A673 (cell line): Measurements from ENCODE around the gene MYOZ2. TPM values are rescaled to one million over a fixed set of nuclear protein-coding genes. Genes with fewer than 3 reads are reported as not detected.

Experiments
- BruUV-seq: library from RNA; stranded (reverse); fragments of 400-500 nt; replicated peaks from 2 replicates; lab custom pipeline; 2021; lab: Mats Ljungman, UMichigan
- CTCF ChIA-PET: fragments of 300-600 bp; sonication (Branson Sonifier 250); formaldehyde crosslinking; loops from one replicate; lab custom pipeline; 2022; ENCODE audit warnings: antibody characterized with exemption; lab: Charles Lee
- POLR2A ChIA-PET: fragments of 300-600 bp; sonication (Branson Sonifier 250); formaldehyde crosslinking; loops from one replicate; lab custom pipeline; 2022; ENCODE audit warnings: antibody characterized with exemption; ENCODE audit not compliant: low non-redundant PET; lab: Charles Lee
- DNase-seq: peaks from one replicate; pipeline ENCODE4 v3.0.0-alpha.2; 2015; ENCODE audit warnings: low spot score
- H3K27ac ChIP-seq: fragments of 200-600 bp; sonication (generic); 2 replicates; pipeline ENCODE4 v1.5.1; 2016; ENCODE audit warnings: mixed run types, low read depth, mild to moderate bottlenecking, mixed read lengths, antibody characterized with exemption, low read length; ENCODE audit not compliant: poor library complexity, severe bottlenecking
- H3K27me3 ChIP-seq: fragments of 200-600 bp; sonication (generic); replicated peaks from 2 replicates; pipeline ENCODE4 v1.6.1; 2017; ENCODE audit warnings: mixed run types, low read depth, mild to moderate bottlenecking, mixed read lengths, antibody characterized with exemption, low read length; ENCODE audit not compliant: insufficient read depth, poor library complexity
- H3K36me3 ChIP-seq: fragments of 200-600 bp; sonication (generic); 2 replicates; pipeline ENCODE4 v1.6.1; 2016; ENCODE audit warnings: mixed run types, mild to moderate bottlenecking, mixed read lengths, antibody characterized with exemption, low read length; ENCODE audit not compliant: insufficient read depth, poor library complexity, severe bottlenecking
- H3K4me1 ChIP-seq: fragments of 200-600 bp; sonication (generic); 2 replicates; pipeline ENCODE4 v1.6.1; 2017; ENCODE audit warnings: mixed run types, mild to moderate bottlenecking, mixed read lengths, antibody characterized with exemption, low read length; ENCODE audit not compliant: insufficient read depth, poor library complexity, severe bottlenecking
- H3K4me3 ChIP-seq: fragments of 200-600 bp; sonication (generic); 2 replicates; pipeline ENCODE4 v1.5.1; 2016; ENCODE audit warnings: low read depth, mixed run types, mild to moderate bottlenecking, mixed read lengths, low read length; ENCODE audit not compliant: poor library complexity, severe bottlenecking
- H3K9me3 ChIP-seq: fragments of 200-600 bp; sonication (generic); 2 replicates; pipeline ENCODE4 v1.6.1; 2016; ENCODE audit warnings: mixed run types, low read depth, mild to moderate bottlenecking, mixed read lengths, antibody characterized with exemption, low read length; ENCODE audit not compliant: poor library complexity, severe bottlenecking
- CTCF ChIP-seq: fragments of 300-800, 200-600 bp; sonication (generic); conservative IDR thresholded peaks from 2 replicates; pipeline ENCODE4 v1.5.1; 2017; ENCODE audit warnings: low read depth, mild to moderate bottlenecking, antibody characterized with exemption, low read length, moderate library complexity, mixed read lengths
- EZH2 ChIP-seq: fragments of 200-600 bp; sonication (generic); IDR thresholded peaks from 2 replicates; pipeline ENCODE4 v1.6.1; 2017; ENCODE audit warnings: borderline replicate concordance, low read depth, mild to moderate bottlenecking, mixed read lengths, antibody characterized with exemption, low read length; ENCODE audit not compliant: poor library complexity, severe bottlenecking
- intact Hi-C: fragments of 100-400 bp; cut with micrococcal nuclease; formaldehyde crosslinking; loops from one replicate; pipeline ENCODE4 v1.10.0; 2022; ENCODE audit not compliant: unreplicated experiment
- total RNA-seq: library from RNA; stranded (reverse); gene quantifications from 2 replicates; pipeline ENCODE4 v1.2.3, GENCODE V29; 2021

The MYOZ2 gene
- total RNA-seq, 1 experiment from 2014 or later = not detected

GRCh38 chr4:119233191-119233590 is 97.6 kb downstream of the MYOZ2 start:
- no peak overlapping the region for H3K4me3 ChIP-seq
- H3K4me1 ChIP-seq = no peaks in the 10 kb centered on the region
- H3K27me3 ChIP-seq = no peaks in the 10 kb centered on the region
- TF ChIP-seq CTCF = no peak
- TF ChIP-seq EZH2 = no peak
- no TSS peak for BruUV-seq
- no peak overlapping the region for H3K27ac ChIP-seq
- CTCF ChIA-PET = no interaction called here
- POLR2A ChIA-PET = no interaction called here
- intact Hi-C loops = no loop called here
- H3K36me3 ChIP-seq = no peaks in the 10 kb centered on the region
- DNase-seq = no peak
- no peaks in the 10 kb centered on the region for H3K9me3 ChIP-seq

GRCh38 chr4:119233750-119234149 is 98.1 kb downstream of the MYOZ2 start:
- CTCF ChIA-PET = no interaction called here
- DNase-seq = no peak
- Histone ChIP-seq H3K27me3 (no peaks in the 10 kb centered on the region), H3K36me3 (no peaks in the 10 kb centered on the region), H3K9me3 (no peaks in the 10 kb centered on the region), H3K27ac (no peak overlapping the region), H3K4me3 (no peak overlapping the region), H3K4me1 (no peaks in the 10 kb centered on the region)
- no TSS peak for BruUV-seq
- no peak for TF ChIP-seq EZH2
- TF ChIP-seq CTCF = no peak
- intact Hi-C loops = no loop called here
- POLR2A ChIA-PET = no interaction called here

- Histone ChIP-seq H3K36me3 (no peaks in the 10 kb centered on the region), H3K4me3 (no peak overlapping the region), H3K27me3 (no peaks in the 10 kb centered on the region), H3K27ac (no peak overlapping the region), H3K9me3 (no peaks in the 10 kb centered on the region), H3K4me1 (no peaks in the 10 kb centered on the region)
- CTCF ChIA-PET = no interaction called here
- no peak for DNase-seq
- POLR2A ChIA-PET = no interaction called here
- intact Hi-C loops = no loop called here
- no peak for TF ChIP-seq CTCF
- no peak for TF ChIP-seq EZH2
- BruUV-seq = no TSS peak
Measured at GRCh38 chr4:119237201-119237600, 101.6 kb downstream of the MYOZ2 start.

Other genes starting within 250 kb of the MYOZ2 start
- 0.20 and 0.26 TPM in 2 replicates for gene SYNPO2, start 247.0 kb upstream of the MYOZ2 start, total RNA-seq
- gene USP53, start 76.9 kb downstream of the MYOZ2 start, total RNA-seq = 10.5 and 12.2 TPM in 2 replicates
- gene FABP2, start 186.3 kb downstream of the MYOZ2 start, total RNA-seq = not detected in 2 replicates